DMS79 (cell line): ENCODE measurements around the gene PRPF19.

Experiments used
- DNase-seq: peaks from one replicate; lab custom pipeline; 2025; lab: John Stamatoyannopoulos, UW

PRPF19 gene

DNA sequence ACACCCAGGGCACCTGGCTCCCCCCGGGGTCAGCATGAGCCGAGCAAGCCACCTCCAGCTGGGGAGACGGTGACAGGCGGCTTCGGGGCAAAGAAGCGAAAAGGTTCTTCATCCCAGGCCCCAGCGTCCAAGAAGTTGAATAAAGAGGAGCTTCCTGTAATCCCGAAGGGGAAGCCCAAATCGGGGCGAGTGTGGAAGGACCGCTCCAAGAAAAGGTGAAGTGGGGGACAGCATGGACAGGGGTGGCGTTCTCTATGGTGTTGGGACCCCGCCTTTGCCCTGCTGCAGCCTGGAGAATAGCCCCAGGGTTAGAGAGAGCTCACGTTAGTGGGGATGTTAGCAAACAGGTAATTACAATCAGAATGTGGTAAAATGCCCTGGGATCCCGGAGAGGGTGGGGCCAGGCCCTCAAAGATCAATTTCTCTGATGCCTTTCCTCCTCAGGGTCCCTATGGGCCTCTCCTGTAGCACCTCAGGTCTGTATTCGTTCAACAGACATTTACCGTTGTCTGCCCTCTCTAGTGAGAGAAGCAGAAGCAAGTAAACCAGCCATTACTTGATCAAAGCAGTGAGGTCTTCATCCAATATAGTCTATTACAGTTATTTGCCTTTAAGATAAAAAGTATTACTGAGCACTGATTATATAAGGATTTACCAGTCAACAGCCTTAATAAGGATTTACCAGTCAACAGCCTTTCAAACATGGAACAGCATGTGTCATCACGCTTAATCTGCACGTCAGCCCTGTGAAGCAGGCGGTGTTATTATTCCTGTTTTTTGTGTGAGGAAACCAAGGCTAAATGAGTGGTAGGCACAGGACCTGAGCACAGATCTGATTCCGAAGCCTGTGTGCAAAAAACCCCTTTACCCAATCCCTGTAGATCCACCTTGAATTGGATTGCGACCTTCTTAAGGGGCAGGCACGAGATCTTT is 63.5 kb downstream of the PRPF19 start:
- no peak for DNase-seq

DNA sequence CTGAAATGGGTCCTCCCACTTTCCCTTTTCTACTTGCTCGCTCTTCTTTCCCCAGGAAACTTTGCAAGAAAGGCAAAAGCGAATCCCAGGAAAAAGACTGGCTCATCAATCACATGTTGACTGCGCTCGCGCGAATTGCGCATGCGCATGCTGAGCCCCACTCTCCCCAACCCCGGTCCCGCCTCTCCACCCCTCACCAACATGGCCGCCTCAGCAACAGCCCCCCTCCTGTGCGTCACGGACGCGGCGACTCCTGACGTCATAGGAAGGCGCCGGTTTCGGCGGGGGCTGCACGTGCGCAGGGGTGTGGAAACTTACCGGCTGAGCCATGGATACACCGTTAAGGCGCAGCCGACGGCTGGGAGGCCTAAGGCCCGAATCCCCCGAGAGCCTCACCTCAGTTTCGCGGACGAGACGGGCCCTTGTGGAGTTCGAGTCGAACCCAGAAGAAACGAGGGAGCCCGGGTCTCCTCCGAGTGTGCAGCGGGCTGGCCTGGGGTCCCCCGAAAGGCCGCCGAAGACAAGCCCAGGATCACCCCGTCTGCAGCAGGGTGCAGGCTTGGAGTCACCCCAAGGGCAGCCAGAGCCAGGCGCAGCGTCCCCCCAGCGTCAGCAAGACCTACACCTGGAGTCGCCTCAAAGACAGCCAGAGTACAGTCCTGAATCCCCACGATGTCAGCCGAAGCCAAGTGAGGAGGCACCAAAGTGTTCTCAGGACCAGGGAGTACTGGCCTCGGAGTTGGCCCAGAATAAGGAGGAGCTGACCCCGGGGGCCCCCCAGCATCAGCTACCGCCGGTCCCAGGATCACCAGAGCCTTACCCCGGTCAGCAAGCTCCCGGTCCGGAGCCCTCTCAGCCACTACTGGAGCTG is 64.4 kb downstream of the PRPF19 start, which contains the start of gene CCDC86:
Gene CCDC86 (plus strand): TSS at position 317 of the 871 bp plus-strand sequence. CDS start 12 bp downstream, at position 329.
- peak; percentile 84 for DNase-seq
